ENCODE measurements around the gene RPRD2. TPM values are rescaled to one million over a fixed set of nuclear protein-coding genes. Genes with fewer than 3 reads are reported as not detected.

The RPRD2 gene
- total RNA-seq, 6 donors from 2014 or later: 14.6 to 29.8 (median 26.3) TPM

- no peaks in the 10 kb centered on the region for H3K27me3 ChIP-seq
- H3K9me3 ChIP-seq: no peaks in the 10 kb centered on the region
- H3K36me3 ChIP-seq: no peaks in the 10 kb centered on the region
- no peak overlapping the region for H3K4me3 ChIP-seq
- no peak overlapping the region for H3K27ac ChIP-seq
- TF ChIP-seq EP300 (IDR thresholded peaks at IDR 0.05) (no peak), POLR2A (IDR thresholded peaks at IDR 0.05) (no peak), POLR2AphosphoS5 (IDR thresholded peaks at IDR 0.05) (no peak)
- TF ChIP-seq, protein P1, sequence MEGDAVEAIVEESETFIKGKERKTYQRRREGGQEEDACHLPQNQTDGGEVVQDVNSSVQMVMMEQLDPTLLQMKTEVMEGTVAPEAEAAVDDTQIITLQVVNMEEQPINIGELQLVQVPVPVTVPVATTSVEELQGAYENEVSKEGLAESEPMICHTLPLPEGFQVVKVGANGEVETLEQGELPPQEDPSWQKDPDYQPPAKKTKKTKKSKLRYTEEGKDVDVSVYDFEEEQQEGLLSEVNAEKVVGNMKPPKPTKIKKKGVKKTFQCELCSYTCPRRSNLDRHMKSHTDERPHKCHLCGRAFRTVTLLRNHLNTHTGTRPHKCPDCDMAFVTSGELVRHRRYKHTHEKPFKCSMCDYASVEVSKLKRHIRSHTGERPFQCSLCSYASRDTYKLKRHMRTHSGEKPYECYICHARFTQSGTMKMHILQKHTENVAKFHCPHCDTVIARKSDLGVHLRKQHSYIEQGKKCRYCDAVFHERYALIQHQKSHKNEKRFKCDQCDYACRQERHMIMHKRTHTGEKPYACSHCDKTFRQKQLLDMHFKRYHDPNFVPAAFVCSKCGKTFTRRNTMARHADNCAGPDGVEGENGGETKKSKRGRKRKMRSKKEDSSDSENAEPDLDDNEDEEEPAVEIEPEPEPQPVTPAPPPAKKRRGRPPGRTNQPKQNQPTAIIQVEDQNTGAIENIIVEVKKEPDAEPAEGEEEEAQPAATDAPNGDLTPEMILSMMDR (IDR thresholded peaks at IDR 0.05): no peak
- no peak for ATAC-seq (ENCODE audit: low FRiP score in 2 of 2)
- peaks cover 0 to 24% (median 15%) of the 10 kb centered on the region in 4 donors for H3K4me1 ChIP-seq
- WGBS, 2 donors: 93 to 94% methylated on average over 10 of the region's 10 CpGs
- no peak for DNase-seq
These were observed 21.8 kb downstream of the RPRD2 start for GRCh38 chr1:150385537-150386445.

DNA sequence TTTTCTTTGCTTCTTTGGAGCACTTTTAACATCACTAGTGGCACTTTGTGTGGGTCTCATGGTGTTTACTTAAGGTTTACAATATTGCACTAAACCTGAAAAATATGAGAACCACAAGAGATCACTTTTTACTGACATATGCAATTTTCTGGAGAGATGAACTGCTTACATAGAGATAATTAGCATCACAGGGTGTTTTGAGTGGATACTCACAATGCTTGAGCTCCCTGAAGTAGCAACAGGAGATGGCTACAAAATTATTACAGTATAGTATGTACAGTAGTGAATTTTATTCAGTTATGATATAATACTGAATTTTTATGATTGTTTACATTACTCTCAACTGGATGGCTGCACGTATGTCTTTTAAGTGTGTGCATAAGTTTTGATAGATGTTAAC, 22.6 kb downstream of the RPRD2 start:
- Histone ChIP-seq H3K4me3 (no peak overlapping the region), H3K4me1 (peaks cover 0 to 24% (median 15%) of the 10 kb centered on the region in 4 donors), H3K27ac (no peak overlapping the region), H3K9me3 (no peaks in the 10 kb centered on the region), H3K27me3 (no peaks in the 10 kb centered on the region), H3K36me3 (no peaks in the 10 kb centered on the region)
- no peak for ATAC-seq (ENCODE audit: low FRiP score in 2 of 2)
- 53 to 62% methylated on average over 1 of the region's 1 CpG for WGBS, 2 donors
- no peak for TF ChIP-seq EP300 (IDR thresholded peaks at IDR 0.05)
- TF ChIP-seq POLR2AphosphoS5 (IDR thresholded peaks at IDR 0.05): no peak
- no peak for TF ChIP-seq POLR2A (IDR thresholded peaks at IDR 0.05)
- TF ChIP-seq, protein P1 (IDR thresholded peaks at IDR 0.05): no peak
- DNase-seq: no peak

- no peak for ATAC-seq (ENCODE audit: low FRiP score in 2 of 2)
- H3K4me1 ChIP-seq: peaks cover 0 to 24% (median 15%) of the 10 kb centered on the region in 4 donors
- H3K36me3 ChIP-seq: no peaks in the 10 kb centered on the region
- no peaks in the 10 kb centered on the region for H3K9me3 ChIP-seq
- no peak overlapping the region for H3K27ac ChIP-seq
- H3K4me3 ChIP-seq: no peak overlapping the region
- H3K27me3 ChIP-seq: no peaks in the 10 kb centered on the region
- TF ChIP-seq POLR2AphosphoS5 (IDR thresholded peaks at IDR 0.05) (no peak), EP300 (IDR thresholded peaks at IDR 0.05) (no peak), POLR2A (IDR thresholded peaks at IDR 0.05) (no peak)
- TF ChIP-seq, protein P1 (IDR thresholded peaks at IDR 0.05): no peak
- no peak for DNase-seq
These were observed 23.3 kb downstream of the RPRD2 start for GRCh38 chr1:150387200-150387599.

DNA sequence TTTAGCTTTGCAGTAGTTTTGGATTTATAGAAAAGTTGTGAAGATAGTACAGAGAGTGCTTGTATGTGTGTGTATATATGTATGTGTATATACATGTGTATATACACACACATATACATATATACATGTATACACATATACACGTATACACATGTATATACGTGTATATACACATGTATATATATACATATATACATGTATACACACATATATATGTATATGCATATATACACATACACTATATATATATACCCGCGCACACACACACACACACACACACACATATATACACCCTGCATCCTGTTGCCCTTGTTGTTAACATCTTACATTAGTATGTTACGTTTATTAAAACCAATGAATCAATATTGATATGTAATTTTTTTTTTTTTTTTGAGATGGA, 24.3 kb downstream of the RPRD2 start:
- Histone ChIP-seq H3K9me3 (no peaks in the 10 kb centered on the region), H3K36me3 (no peaks in the 10 kb centered on the region), H3K4me3 (no peak overlapping the region), H3K27me3 (no peaks in the 10 kb centered on the region), H3K27ac (no peak overlapping the region), H3K4me1 (peaks cover 0 to 24% (median 15%) of the 10 kb centered on the region in 4 donors)
- ATAC-seq (ENCODE audit: low FRiP score in 2 of 2) (no peak), DNase-seq (no peak)
- WGBS, 2 donors: 91 to 98% methylated on average over 5 of the region's 5 CpGs
- no peak for TF ChIP-seq EP300 (IDR thresholded peaks at IDR 0.05)
- TF ChIP-seq POLR2AphosphoS5 (IDR thresholded peaks at IDR 0.05): no peak
- TF ChIP-seq, protein P1 (IDR thresholded peaks at IDR 0.05): no peak
- no peak for TF ChIP-seq POLR2A (IDR thresholded peaks at IDR 0.05)
